NT2/D1 (cell line): ENCODE results near the gene ACBD3.
A peak's percentile ranks its signal among the peaks of the same experiment; 100 is the strongest.

Experiments used
- DNase-seq: peaks from one replicate; pipeline ENCODE4 v3.0.0-alpha.2; 2011; ENCODE audit warnings: low read depth, low spot score
- H3K27me3 ChIP-seq: 2 replicates; pipeline ENCODE4 v1.6.0; 2011; ENCODE audit warnings: mild to moderate bottlenecking; ENCODE audit not compliant: insufficient read length, insufficient read depth
- H3K36me3 ChIP-seq: 2 replicates; pipeline ENCODE4 v1.6.1; 2011; ENCODE audit warnings: mild to moderate bottlenecking, low read length, mixed read lengths; ENCODE audit not compliant: insufficient read depth, insufficient read length
- H3K4me1 ChIP-seq: 2 replicates; pipeline ENCODE4 v1.5.1; 2011; ENCODE audit not compliant: insufficient read depth, insufficient read length
- H3K4me3 ChIP-seq: 2 replicates; pipeline ENCODE4 v1.5.1; 2011; ENCODE audit warnings: low read depth; ENCODE audit not compliant: insufficient read length
- H3K9ac ChIP-seq: 2 replicates; pipeline ENCODE4 v1.6.0; 2011; ENCODE audit warnings: low read depth; ENCODE audit not compliant: insufficient read length
- H3K9me3 ChIP-seq: 2 replicates; pipeline ENCODE4 v1.5.1; 2011; ENCODE audit warnings: mild to moderate bottlenecking, low read length; ENCODE audit not compliant: insufficient read depth
- SUZ12 ChIP-seq: IDR thresholded peaks from 2 replicates; pipeline ENCODE4 v1.6.1; 2011; ENCODE audit not compliant: insufficient read length, insufficient read depth; ENCODE audit errors: extremely low read depth
- YY1 ChIP-seq: IDR thresholded peaks from 2 replicates; pipeline ENCODE4 v1.6.1; 2011; ENCODE audit not compliant: insufficient read length, insufficient read depth
- ZNF274 ChIP-seq: IDR thresholded peaks from 2 replicates; pipeline ENCODE4 v1.6.1; 2011; ENCODE audit warnings: mild to moderate bottlenecking, low read depth, low read length

Gene ACBD3

GRCh38 chr1:226125097-226125630 lies 61.4 kb downstream of the ACBD3 start:
- Histone ChIP-seq H3K9ac (no peak overlapping the region), H3K4me3 (no peak overlapping the region), H3K9me3 (no peaks in the 10 kb centered on the region), H3K36me3 (no peaks in the 10 kb centered on the region), H3K4me1 (peaks cover 22% of the 10 kb centered on the region), H3K27me3 (peaks cover 11% of the 10 kb centered on the region)
- TF ChIP-seq YY1 = no peak
- no peak for TF ChIP-seq SUZ12
- DNase-seq = peak; percentile 96

- no peak overlapping the region for H3K9ac ChIP-seq
- no peak overlapping the region for H3K4me3 ChIP-seq
- H3K36me3 ChIP-seq = no peaks in the 10 kb centered on the region
- TF ChIP-seq YY1 (no peak), ZNF274 (no peak), SUZ12 (no peak)
- H3K27me3 ChIP-seq = peaks cover 13% of the 10 kb centered on the region
- no peak for DNase-seq
- peaks cover 25% of the 10 kb centered on the region for H3K4me1 ChIP-seq
- no peaks in the 10 kb centered on the region for H3K9me3 ChIP-seq
Measured at GRCh38 chr1:226123591-226124471, 62.7 kb downstream of the ACBD3 start.

GRCh38 chr1:226123212-226123560 lies 63.4 kb downstream of the ACBD3 start:
- Histone ChIP-seq H3K4me3 (no peak overlapping the region), H3K9ac (peak overlapping the region; percentile 65), H3K4me1 (peaks cover 29% of the 10 kb centered on the region), H3K9me3 (no peaks in the 10 kb centered on the region), H3K27me3 (peaks cover 13% of the 10 kb centered on the region), H3K36me3 (no peaks in the 10 kb centered on the region)
- TF ChIP-seq SUZ12 (no peak), ZNF274 (no peak), YY1 (no peak)
- DNase-seq = no peak

- DNase-seq = peak; percentile 82
- Histone ChIP-seq H3K9me3 (no peaks in the 10 kb centered on the region), H3K27me3 (peaks cover 13% of the 10 kb centered on the region), H3K9ac (peak overlapping the region; percentile 95), H3K4me1 (peaks cover 30% of the 10 kb centered on the region), H3K36me3 (no peaks in the 10 kb centered on the region), H3K4me3 (peak overlapping the region; percentile 73)
- TF ChIP-seq YY1 (no peak), SUZ12 (no peak)
Measured at GRCh38 chr1:226121587-226122400, 64.7 kb downstream of the ACBD3 start.

DNA sequence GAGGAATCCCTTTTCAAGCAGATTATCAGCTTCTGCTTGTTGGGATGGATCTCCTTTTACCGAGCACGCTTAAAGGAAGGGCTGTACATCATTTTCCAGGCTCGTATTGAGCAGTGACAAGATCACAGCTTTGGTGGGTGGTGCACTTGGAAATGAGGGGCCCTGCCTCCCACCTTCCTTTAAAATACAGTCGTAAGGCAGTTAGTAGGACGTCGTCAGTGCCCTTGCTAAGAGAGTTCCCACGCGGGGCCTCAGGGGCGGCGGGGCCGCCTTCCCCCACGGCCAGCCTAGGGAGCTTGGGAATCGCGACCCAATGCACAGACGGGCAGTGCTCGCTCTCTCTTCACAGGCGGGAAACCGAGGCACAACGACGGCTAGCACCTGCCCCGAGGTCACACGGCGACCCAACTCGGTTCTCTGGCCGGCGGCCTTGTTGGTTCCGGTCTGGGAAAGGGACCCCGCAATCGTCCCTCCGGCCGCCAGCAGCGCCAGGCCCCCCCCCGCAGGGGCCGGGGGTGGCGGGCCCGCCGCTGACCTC lies 65.4 kb downstream of the ACBD3 start:
- H3K36me3 ChIP-seq = no peaks in the 10 kb centered on the region
- peak overlapping the region; percentile 54 for H3K4me3 ChIP-seq
- peaks cover 2% of the 10 kb centered on the region; the same call in 1 of the 2 replicates for H3K9me3 ChIP-seq
- no peak for TF ChIP-seq ZNF274
- no peak for TF ChIP-seq YY1
- no peak for TF ChIP-seq SUZ12
- H3K4me1 ChIP-seq = peaks cover 30% of the 10 kb centered on the region
- no peak for DNase-seq
- H3K27me3 ChIP-seq = peaks cover 13% of the 10 kb centered on the region
- H3K9ac ChIP-seq = peak overlapping the region; percentile 69

DNA sequence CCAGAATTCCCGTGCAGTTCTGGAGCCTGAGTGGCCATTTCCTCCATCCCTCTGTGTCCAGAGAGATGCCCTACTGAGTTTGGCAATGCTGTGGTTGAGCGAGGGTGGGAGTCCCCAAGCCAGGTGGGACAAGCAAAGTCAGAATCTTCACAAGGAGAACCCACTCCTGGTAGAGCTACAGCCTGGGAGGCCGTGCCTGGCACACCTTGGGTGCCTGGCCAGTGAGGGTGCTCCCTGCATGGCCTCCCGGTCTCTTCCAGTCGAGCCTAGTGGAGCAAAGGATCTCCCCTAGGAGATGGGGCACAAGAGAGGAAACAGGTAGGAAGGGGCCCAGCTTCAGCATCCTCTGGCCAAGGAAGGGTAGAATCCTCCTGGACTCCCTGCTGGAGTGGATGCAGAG lies 66.1 kb downstream of the ACBD3 start:
- H3K9ac ChIP-seq = no peak overlapping the region
- no peak for TF ChIP-seq YY1
- TF ChIP-seq ZNF274 = no peak
- no peak for TF ChIP-seq SUZ12
- H3K4me1 ChIP-seq = peaks cover 30% of the 10 kb centered on the region
- H3K27me3 ChIP-seq = peaks cover 13% of the 10 kb centered on the region
- DNase-seq = no peak
- peaks cover 5% of the 10 kb centered on the region; the same call in 1 of the 2 replicates for H3K9me3 ChIP-seq
- no peak overlapping the region for H3K4me3 ChIP-seq
- no peaks in the 10 kb centered on the region for H3K36me3 ChIP-seq

- no peak overlapping the region for H3K9ac ChIP-seq
- peaks cover 13% of the 10 kb centered on the region for H3K27me3 ChIP-seq
- H3K4me1 ChIP-seq = peaks cover 26% of the 10 kb centered on the region
- no peak for TF ChIP-seq ZNF274
- TF ChIP-seq YY1 = no peak
- no peak for TF ChIP-seq SUZ12
- H3K4me3 ChIP-seq = no peak overlapping the region
- DNase-seq = no peak
- H3K9me3 ChIP-seq = peaks cover 5% of the 10 kb centered on the region; the same call in 1 of the 2 replicates
- no peaks in the 10 kb centered on the region for H3K36me3 ChIP-seq
Measured at GRCh38 chr1:226119169-226119568, 67.4 kb downstream of the ACBD3 start.
